HG03442 (cell line): ENCODE measurements around the gene PRSS21.

ENCODE experiments used
- ATAC-seq: cut with Tn5 transposase; IDR thresholded peaks from one replicate; pipeline ENCODE4 v1.9.1; 2021; ENCODE audit warnings: mild to moderate bottlenecking, moderate library complexity; ENCODE audit not compliant: unreplicated experiment

Gene PRSS21

GRCh38 chr16:2841606-2842339 lies 24.7 kb downstream of the PRSS21 start:
- ATAC-seq: no peak

GRCh38 chr16:2842340-2843000 lies 25.4 kb downstream of the PRSS21 start:
- ATAC-seq: no peak

- no peak for ATAC-seq
Observed at GRCh38 chr16:2843526-2843925, 26.5 kb downstream of the PRSS21 start.

GRCh38 chr16:2845116-2845515 lies 28.1 kb downstream of the PRSS21 start:
- ATAC-seq: no peak

- no peak for ATAC-seq
Observed at GRCh38 chr16:2846511-2847310, 29.7 kb downstream of the PRSS21 start.

- no peak for ATAC-seq
Observed at GRCh38 chr16:2848933-2849725, 32.1 kb downstream of the PRSS21 start.

- ATAC-seq: no peak
Observed at GRCh38 chr16:2852003-2852730, 35.1 kb downstream of the PRSS21 start.

- no peak for ATAC-seq
Observed at GRCh38 chr16:2852731-2853507, 35.9 kb downstream of the PRSS21 start.

- ATAC-seq: no peak
Observed at GRCh38 chr16:2853531-2854073, 36.6 kb downstream of the PRSS21 start.

- ATAC-seq: no peak
Observed at GRCh38 chr16:2854700-2855309, 37.8 kb downstream of the PRSS21 start.

GRCh38 chr16:2855536-2855935 lies 38.5 kb downstream of the PRSS21 start:
- ATAC-seq: no peak

GRCh38 chr16:2856061-2856670 lies 39.1 kb downstream of the PRSS21 start:
- no peak for ATAC-seq

GRCh38 chr16:2856686-2857450 lies 39.8 kb downstream of the PRSS21 start:
- no peak for ATAC-seq

- no peak for ATAC-seq
Observed at GRCh38 chr16:2857451-2858244, 40.6 kb downstream of the PRSS21 start, which contains the start of gene PRSS22. PRSS22 (minus strand) TSS chr16:2858170; CDS start chr16:2858104, 66 bp downstream.

- ATAC-seq: no peak
Observed at GRCh38 chr16:2858245-2859025, 41.4 kb downstream of the PRSS21 start.

GRCh38 chr16:2859686-2860265 lies 42.7 kb downstream of the PRSS21 start:
- no peak for ATAC-seq
